ENCODE data around the gene SH3TC2.

DNA sequence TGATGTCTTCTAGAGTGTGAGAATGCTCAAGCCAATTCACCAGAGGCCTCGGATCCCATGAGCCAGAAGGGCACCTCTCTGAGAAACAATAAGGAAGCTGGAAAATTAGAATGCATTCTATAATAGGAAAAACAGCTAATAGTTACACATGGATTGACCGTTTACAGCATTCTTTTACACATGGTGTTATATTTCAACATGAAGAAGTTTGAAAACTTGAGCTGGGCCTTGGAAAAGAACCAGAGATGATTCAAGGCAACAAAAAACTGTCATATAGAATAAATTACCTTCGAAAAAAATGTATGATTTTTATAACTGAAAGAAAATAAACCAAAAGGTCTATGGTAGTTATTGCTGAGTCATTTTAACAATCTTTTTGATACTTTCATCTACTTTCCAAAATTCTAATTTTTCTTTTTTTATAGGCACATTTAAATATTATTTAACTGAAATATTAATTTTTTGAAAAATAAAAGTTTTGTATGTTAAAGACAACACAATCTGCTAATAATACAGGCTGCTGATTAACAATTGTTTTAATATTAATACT, 6.2 kb downstream of the SH3TC2 start:
- TF ChIP-seq, protein P1, sequence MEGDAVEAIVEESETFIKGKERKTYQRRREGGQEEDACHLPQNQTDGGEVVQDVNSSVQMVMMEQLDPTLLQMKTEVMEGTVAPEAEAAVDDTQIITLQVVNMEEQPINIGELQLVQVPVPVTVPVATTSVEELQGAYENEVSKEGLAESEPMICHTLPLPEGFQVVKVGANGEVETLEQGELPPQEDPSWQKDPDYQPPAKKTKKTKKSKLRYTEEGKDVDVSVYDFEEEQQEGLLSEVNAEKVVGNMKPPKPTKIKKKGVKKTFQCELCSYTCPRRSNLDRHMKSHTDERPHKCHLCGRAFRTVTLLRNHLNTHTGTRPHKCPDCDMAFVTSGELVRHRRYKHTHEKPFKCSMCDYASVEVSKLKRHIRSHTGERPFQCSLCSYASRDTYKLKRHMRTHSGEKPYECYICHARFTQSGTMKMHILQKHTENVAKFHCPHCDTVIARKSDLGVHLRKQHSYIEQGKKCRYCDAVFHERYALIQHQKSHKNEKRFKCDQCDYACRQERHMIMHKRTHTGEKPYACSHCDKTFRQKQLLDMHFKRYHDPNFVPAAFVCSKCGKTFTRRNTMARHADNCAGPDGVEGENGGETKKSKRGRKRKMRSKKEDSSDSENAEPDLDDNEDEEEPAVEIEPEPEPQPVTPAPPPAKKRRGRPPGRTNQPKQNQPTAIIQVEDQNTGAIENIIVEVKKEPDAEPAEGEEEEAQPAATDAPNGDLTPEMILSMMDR (IDR thresholded peaks at IDR 0.05): no peak
- no peak for TF ChIP-seq POLR2A (IDR thresholded peaks at IDR 0.05)
